Ovary (tissue), 3 donors: ENCODE measurements around the gene BIN1.

ENCODE experiments used
- EP300 ChIP-seq: sonication (generic); formaldehyde crosslinking; IDR thresholded peaks from one replicate; pipeline ENCODE4 v1.6.1; 2017; ENCODE audit warnings: antibody characterized with exemption
- TF ChIP-seq, protein P1 (sequence below), 3 donors: fragments of 450-650 bp in 2 of 3; fragments of 200-600 bp in 1 of 3; IDR thresholded peaks; one replicate each; pipeline versions ENCODE4 v1.5.1 to v1.8.0; 2016 to 2022; ENCODE audit warnings: antibody characterized with exemption in 3 of 3, mild to moderate bottlenecking in 1 of 3
- donor health status: DM: no; HTN: no; CAD: no.

DNA sequence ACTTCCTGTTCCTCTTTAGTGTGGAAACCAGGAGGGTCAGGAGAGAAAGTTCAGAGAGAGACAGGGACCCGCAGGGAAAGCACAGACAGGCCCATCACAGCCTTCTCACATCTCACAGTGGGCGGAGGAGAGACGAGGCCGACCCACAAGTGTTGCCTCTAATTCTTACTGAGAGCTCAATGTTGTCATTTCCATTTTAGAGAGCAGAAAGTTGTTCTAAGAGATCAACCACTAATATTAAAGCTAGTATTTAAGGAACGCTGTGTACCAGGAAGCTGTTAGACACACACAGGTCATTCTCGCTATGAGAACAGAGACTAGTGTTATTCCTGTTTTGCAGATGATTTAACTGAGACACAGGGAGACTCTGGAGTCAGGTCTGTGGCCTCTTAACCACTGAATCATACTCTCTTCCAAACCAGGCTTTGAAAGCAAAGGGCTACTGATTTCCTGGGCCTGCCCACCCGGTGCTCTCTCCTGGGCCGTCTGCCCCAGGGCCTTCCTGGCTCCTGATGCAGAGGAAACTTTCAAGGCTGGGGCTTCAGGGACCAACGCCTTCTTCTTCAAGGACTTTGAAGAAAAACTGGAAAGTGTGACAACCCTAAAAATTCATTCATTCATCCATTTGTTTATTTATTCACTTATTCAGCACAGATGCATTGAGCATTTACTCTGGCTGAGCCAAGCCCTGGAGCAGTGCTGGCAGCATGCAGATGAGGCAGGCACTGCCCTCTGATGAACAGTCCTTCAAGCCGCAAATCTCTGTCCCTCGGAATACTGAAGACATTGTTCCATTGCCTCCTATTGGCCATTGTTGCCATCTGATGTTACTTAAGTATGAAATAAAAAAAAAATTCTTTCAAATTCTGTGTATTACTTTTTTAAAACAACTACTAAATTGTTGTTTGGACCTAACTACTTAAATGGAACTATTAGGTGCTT is 37.2 kb upstream of the BIN1 start:
- TF ChIP-seq, protein P1, sequence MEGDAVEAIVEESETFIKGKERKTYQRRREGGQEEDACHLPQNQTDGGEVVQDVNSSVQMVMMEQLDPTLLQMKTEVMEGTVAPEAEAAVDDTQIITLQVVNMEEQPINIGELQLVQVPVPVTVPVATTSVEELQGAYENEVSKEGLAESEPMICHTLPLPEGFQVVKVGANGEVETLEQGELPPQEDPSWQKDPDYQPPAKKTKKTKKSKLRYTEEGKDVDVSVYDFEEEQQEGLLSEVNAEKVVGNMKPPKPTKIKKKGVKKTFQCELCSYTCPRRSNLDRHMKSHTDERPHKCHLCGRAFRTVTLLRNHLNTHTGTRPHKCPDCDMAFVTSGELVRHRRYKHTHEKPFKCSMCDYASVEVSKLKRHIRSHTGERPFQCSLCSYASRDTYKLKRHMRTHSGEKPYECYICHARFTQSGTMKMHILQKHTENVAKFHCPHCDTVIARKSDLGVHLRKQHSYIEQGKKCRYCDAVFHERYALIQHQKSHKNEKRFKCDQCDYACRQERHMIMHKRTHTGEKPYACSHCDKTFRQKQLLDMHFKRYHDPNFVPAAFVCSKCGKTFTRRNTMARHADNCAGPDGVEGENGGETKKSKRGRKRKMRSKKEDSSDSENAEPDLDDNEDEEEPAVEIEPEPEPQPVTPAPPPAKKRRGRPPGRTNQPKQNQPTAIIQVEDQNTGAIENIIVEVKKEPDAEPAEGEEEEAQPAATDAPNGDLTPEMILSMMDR (IDR thresholded peaks at IDR 0.05) = no peak
- no peak for TF ChIP-seq EP300
